MM.1S (cell line): ENCODE measurements around the gene EPB41L3.

Experiments used
- DNase-seq: peaks from one replicate; pipeline ENCODE4 v3.0.0-alpha.2; 2015
- H2AFZ ChIP-seq: fragments of 300-600 bp; sonication (generic); 2 replicates; pipeline ENCODE4 v1.6.0; 2016; ENCODE audit warnings: antibody characterized with exemption, low read length
- H3F3A ChIP-seq: fragments of 300-600 bp; sonication (generic); 2 replicates; pipeline ENCODE4 v1.6.1; 2016; ENCODE audit warnings: mild to moderate bottlenecking, antibody characterized with exemption, low read length, moderate library complexity, mixed read lengths; ENCODE audit not compliant: insufficient read depth
- H3K27ac ChIP-seq: fragments of 300-600 bp; sonication (generic); 2 replicates; pipeline ENCODE4 v1.5.1; 2016; ENCODE audit warnings: mild to moderate bottlenecking, low read length
- H3K27me3 ChIP-seq: fragments of 300-600 bp; sonication (generic); replicated peaks from 2 replicates; pipeline ENCODE4 v1.6.0; 2016; ENCODE audit warnings: low read length; ENCODE audit not compliant: insufficient read depth
- H3K36me3 ChIP-seq: fragments of 300-600 bp; sonication (generic); replicated peaks from 2 replicates; pipeline ENCODE4 v1.6.1; 2016; ENCODE audit warnings: mild to moderate bottlenecking, low read length, mixed read lengths; ENCODE audit not compliant: insufficient read depth
- H3K4me1 ChIP-seq: fragments of 300-600 bp; sonication (generic); 2 replicates; pipeline ENCODE4 v1.6.1; 2016; ENCODE audit warnings: low read length, mixed read lengths
- H3K4me2 ChIP-seq: fragments of 300-600 bp; sonication (generic); 2 replicates; pipeline ENCODE4 v1.6.0; 2016; ENCODE audit warnings: low read depth, low read length
- H3K4me3 ChIP-seq: fragments of 300-600 bp; sonication (generic); 2 replicates; pipeline ENCODE4 v1.5.1; 2016; ENCODE audit warnings: low read length, mixed read lengths
- H3K79me2 ChIP-seq: fragments of 300-600 bp; sonication (generic); 2 replicates; pipeline ENCODE4 v1.6.1; 2016; ENCODE audit warnings: mixed run types, low read length, mixed read lengths
- H3K9ac ChIP-seq: fragments of 300-600 bp; sonication (generic); 2 replicates; pipeline ENCODE4 v1.6.1; 2016; ENCODE audit warnings: low read length, mixed read lengths
- H3K9me2 ChIP-seq: fragments of 300-600 bp; sonication (generic); replicated peaks from 2 replicates; pipeline ENCODE4 v1.6.1; 2016; ENCODE audit warnings: mild to moderate bottlenecking, low read length, mixed read lengths; ENCODE audit not compliant: insufficient read depth
- H3K9me3 ChIP-seq: fragments of 300-600 bp; sonication (generic); replicated peaks from 2 replicates; pipeline ENCODE4 v1.6.1; 2016; ENCODE audit warnings: mild to moderate bottlenecking, low read length, mixed read lengths; ENCODE audit not compliant: insufficient read depth
- H4K20me1 ChIP-seq: fragments of 300-600 bp; sonication (generic); 2 replicates; pipeline ENCODE4 v1.6.1; 2016; ENCODE audit warnings: mild to moderate bottlenecking, low read length, moderate library complexity, mixed read lengths; ENCODE audit not compliant: insufficient read depth
- EZH2 ChIP-seq: fragments of 300-600 bp; sonication (generic); optimal IDR thresholded peaks from 2 replicates; pipeline ENCODE3; 2017; ENCODE audit warnings: low read depth, mild to moderate bottlenecking, antibody characterized with exemption, low read length, mixed read lengths
- EZH2phosphoT487 ChIP-seq: fragments of 300-600 bp; sonication (generic); IDR thresholded peaks from 2 replicates; pipeline ENCODE4 v1.6.1; 2018; ENCODE audit warnings: antibody characterized with exemption, low read length
- TF ChIP-seq, protein P1 (sequence below): fragments of 300-600 bp; sonication (generic); IDR thresholded peaks from 2 replicates; pipeline ENCODE4 v1.5.1; 2016; ENCODE audit warnings: antibody characterized with exemption, low read length, mixed read lengths

The EPB41L3 gene

DNA sequence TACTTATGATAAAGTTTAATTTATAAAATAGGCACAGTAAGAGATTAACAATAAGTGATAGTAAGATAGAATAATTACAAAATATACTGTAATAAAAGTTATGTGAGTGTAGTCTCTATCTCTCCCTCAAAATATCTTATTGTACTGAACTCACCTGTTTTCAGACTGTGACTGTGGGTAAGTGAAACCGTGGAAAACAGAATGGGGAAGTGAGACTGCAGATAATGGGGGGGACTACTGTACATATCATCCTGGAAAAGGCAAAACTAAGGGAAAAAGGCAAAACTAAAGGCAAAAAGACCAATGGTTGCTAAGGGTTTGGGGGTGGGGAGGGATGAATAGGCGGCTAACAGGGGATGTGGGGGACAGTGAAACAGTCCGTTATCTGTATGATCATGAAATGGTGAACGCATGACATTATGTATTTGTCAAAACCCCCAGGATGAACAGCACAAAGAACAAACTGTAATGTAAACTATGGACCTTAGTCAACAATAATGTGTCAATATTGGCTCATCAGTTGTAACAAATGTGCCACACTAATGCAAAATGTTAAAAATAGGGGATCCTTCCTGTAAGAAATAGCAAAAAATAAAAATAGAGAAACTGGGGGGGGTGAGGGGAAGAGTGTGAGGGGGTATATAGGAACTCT lies 93.8 kb downstream of the EPB41L3 start:
- Histone ChIP-seq H3K27me3 (no peaks in the 10 kb centered on the region), H3K79me2 (no peaks in the 10 kb centered on the region), H3F3A (no peaks in the 10 kb centered on the region), H4K20me1 (no peaks in the 10 kb centered on the region), H3K9me3 (no peaks in the 10 kb centered on the region), H3K9me2 (no peaks in the 10 kb centered on the region), H3K4me1 (no peaks in the 10 kb centered on the region), H3K27ac (no peak overlapping the region), H3K4me2 (no peak overlapping the region), H3K9ac (no peak overlapping the region), H3K4me3 (no peak overlapping the region), H2AFZ (no peak overlapping the region), H3K36me3 (no peaks in the 10 kb centered on the region)
- TF ChIP-seq, protein P1, sequence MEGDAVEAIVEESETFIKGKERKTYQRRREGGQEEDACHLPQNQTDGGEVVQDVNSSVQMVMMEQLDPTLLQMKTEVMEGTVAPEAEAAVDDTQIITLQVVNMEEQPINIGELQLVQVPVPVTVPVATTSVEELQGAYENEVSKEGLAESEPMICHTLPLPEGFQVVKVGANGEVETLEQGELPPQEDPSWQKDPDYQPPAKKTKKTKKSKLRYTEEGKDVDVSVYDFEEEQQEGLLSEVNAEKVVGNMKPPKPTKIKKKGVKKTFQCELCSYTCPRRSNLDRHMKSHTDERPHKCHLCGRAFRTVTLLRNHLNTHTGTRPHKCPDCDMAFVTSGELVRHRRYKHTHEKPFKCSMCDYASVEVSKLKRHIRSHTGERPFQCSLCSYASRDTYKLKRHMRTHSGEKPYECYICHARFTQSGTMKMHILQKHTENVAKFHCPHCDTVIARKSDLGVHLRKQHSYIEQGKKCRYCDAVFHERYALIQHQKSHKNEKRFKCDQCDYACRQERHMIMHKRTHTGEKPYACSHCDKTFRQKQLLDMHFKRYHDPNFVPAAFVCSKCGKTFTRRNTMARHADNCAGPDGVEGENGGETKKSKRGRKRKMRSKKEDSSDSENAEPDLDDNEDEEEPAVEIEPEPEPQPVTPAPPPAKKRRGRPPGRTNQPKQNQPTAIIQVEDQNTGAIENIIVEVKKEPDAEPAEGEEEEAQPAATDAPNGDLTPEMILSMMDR, result no peak
- TF ChIP-seq EZH2 (no peak), EZH2phosphoT487 (no peak)
- DNase-seq, result no peak

DNA sequence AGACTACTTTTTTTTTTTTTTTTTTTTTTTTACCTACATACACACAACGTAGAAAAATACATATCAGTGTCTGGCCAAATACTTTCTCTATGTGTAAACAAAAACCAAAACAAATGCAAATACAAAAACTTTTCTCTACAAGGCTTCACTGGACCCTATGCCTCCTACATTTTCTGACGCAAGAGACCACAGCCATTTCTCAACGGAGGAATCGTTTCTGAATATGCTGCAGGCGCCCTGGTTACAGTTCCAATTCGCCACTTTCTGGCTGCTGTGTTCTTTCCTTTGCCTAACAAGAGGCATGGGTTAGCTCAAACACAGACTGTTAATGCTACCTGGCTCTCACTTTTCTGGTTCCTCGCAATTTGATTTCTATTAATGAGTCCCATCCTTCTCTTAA lies 96.4 kb downstream of the EPB41L3 start:
- no peaks in the 10 kb centered on the region for H3K36me3 ChIP-seq
- no peak overlapping the region for H3K9ac ChIP-seq
- no peak overlapping the region for H2AFZ ChIP-seq
- no peaks in the 10 kb centered on the region for H3K9me2 ChIP-seq
- no peaks in the 10 kb centered on the region for H3K79me2 ChIP-seq
- no peaks in the 10 kb centered on the region for H3F3A ChIP-seq
- H3K4me2 ChIP-seq, result no peak overlapping the region
- no peaks in the 10 kb centered on the region for H3K4me1 ChIP-seq
- no peaks in the 10 kb centered on the region for H3K27me3 ChIP-seq
- H3K27ac ChIP-seq, result no peak overlapping the region
- no peaks in the 10 kb centered on the region for H4K20me1 ChIP-seq
- TF ChIP-seq, protein P1, result no peak
- TF ChIP-seq EZH2phosphoT487, result no peak
- no peaks in the 10 kb centered on the region for H3K9me3 ChIP-seq
- no peak overlapping the region for H3K4me3 ChIP-seq
- DNase-seq, result no peak

DNA sequence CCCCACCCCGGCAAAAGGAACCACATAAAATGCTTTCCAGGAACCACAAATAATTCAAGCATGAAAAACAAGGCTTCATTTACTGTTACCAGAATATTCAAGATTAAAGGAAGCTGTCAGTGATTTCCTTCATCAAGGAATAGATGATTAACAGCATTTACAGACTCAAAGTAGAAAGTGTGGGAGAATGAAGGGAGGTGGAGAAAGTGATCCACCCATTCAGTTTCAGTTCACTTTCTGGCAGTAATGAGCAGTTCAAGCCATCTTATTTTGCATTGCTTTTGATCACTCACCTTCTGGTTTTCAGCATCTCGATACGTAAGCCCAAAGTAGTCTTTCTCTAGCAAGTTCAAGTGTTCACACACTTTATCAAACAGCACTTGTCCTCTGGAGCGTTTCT lies 99.0 kb downstream of the EPB41L3 start:
- Histone ChIP-seq H3K79me2 (no peaks in the 10 kb centered on the region), H3K4me3 (no peak overlapping the region), H3K9ac (no peak overlapping the region), H3K36me3 (no peaks in the 10 kb centered on the region), H3K27ac (no peak overlapping the region), H3F3A (no peaks in the 10 kb centered on the region), H3K9me2 (no peaks in the 10 kb centered on the region), H3K4me1 (no peaks in the 10 kb centered on the region), H4K20me1 (no peaks in the 10 kb centered on the region), H3K4me2 (no peak overlapping the region), H3K9me3 (no peaks in the 10 kb centered on the region), H3K27me3 (no peaks in the 10 kb centered on the region), H2AFZ (no peak overlapping the region)
- DNase-seq, result no peak
- TF ChIP-seq EZH2phosphoT487 (no peak), EZH2 (no peak)
- TF ChIP-seq, protein P1, result no peak
